GM19025 (cell line): Measurements from ENCODE around the gene FRMD3.
"Not testable (repeated sequence)": the region's sequence is repeated elsewhere in the genome, so short reads cannot be mapped to it uniquely, and the experiment has no call there.

ENCODE experiments used
- ATAC-seq: cut with Tn5 transposase; IDR thresholded peaks from one replicate; pipeline ENCODE4 v1.9.1; 2021; ENCODE audit warnings: mild to moderate bottlenecking, low read depth, moderate library complexity; ENCODE audit not compliant: unreplicated experiment

Gene FRMD3

GRCh38 chr9:83403527-83404238 is 134.5 kb downstream of the FRMD3 start:
- no peak for ATAC-seq

GRCh38 chr9:83401328-83401900 is 136.8 kb downstream of the FRMD3 start:
- no peak for ATAC-seq

DNA sequence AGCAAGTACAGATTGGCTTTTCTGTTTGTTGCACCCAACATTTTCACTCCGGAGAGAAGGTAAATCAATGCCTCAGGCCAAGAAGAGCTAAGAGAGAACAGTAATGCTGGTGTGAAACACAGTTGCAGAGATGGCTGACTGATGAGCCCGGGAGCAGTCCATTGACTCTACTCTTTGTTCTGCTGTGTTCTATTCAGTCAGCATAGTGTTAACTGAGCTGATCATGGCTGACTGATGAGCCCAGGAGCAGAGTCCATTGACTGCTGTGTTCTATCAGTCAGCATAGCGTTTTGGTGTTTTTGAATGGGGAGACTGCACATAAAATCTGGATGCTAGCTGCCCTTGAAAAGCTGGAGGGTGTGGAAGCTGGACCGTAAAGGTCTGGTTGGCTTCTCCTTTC is 141.4 kb downstream of the FRMD3 start:
- ATAC-seq = no peak

- ATAC-seq = no peak
Measured at GRCh38 chr9:83396342-83396741, 141.9 kb downstream of the FRMD3 start.

DNA sequence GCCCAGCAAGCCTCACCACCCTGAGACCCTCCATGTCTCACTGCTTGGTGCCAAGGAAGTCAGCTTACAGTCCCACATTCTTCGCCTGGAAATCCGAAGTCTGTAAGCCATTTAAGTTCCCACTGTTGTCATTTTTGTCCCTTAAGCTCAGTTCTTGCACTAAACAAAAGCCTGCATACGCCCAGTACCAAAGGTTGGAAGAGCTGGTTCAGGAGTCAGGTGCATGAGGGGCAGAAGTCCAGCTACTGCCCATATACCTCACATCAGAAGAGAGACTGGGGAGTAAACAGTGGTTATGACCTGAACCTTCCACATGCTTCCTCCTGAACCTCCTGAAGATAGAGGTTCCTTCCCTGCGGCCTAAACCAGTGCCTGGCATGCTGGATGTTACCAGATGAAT is 146.0 kb downstream of the FRMD3 start:
- ATAC-seq = no peak

DNA sequence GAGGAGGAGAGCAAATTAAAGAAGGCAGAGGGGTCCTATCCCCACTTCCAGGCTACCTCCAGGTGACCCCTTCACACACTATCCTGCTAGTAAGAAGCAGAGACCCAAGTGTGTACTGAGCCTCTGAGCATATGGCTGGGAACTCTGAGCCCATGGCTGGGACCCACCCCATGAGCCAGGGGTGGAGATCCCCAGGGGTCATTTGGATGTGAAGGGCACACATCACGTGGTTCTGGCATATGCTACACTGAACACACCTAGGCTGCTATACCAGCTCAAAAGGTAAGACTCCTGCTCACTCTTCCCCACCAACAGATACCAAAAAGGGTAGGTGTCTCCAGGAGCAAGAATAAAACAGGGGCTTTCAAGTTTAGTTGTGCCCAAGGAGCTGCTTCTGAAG is 149.9 kb downstream of the FRMD3 start:
- ATAC-seq = no peak

DNA sequence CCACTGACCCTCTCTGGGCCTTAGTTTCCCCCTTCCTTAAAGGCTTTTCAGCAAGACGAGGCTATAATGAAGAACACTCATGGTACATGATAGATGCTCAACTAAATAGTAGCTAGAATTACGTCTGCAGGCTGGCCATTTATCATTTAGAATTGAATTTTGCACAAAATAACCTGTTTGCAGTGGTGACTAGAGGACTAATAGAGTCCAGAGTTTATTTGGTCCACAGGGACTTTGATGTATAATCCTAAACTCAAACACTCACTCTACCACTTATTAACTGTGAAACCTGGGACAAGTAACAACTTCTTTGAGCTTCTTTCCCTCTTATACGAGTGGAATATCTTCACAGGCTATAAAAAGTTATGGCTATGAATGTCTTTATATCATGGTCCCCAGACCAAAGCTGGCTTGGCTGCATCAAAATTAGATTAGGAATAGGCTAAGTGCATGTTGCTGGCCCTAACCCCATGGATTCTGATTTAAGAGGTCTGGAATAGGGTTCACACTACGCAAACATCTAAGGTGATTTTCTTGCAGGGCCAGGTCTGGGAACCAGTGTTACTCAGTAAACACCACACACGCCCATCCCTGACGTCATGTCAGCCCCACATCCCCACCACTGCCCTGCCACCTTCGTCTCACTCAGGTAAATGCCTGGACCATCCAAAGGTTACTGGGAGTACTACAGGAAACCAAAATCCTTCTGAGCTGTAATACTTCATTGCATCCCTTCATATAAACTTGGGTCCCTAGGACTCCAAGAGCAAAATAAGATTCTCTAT is 150.6 kb downstream of the FRMD3 start:
- ATAC-seq = no peak

GRCh38 chr9:83385317-83385716 is 152.9 kb downstream of the FRMD3 start:
- ATAC-seq = no peak

DNA sequence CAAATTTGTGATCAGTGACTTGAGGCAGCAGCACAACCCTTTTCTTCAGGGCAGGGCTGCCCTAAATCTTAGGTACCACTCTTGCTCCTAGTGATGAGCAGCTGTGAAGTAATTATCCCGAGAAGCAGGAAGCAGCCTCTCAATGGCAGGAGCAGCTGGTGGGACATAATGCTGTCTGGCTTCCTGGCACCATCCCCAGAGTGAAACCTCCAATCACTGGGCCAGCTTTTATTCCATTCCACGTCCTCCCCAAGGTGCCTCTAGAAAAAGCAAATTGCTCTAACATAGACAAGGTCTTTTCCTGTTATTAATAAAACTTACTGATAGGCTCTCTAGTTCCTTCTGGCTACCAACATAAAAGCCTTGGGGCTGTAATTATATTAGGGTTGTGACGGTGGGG is 154.0 kb downstream of the FRMD3 start:
- ATAC-seq = no peak

DNA sequence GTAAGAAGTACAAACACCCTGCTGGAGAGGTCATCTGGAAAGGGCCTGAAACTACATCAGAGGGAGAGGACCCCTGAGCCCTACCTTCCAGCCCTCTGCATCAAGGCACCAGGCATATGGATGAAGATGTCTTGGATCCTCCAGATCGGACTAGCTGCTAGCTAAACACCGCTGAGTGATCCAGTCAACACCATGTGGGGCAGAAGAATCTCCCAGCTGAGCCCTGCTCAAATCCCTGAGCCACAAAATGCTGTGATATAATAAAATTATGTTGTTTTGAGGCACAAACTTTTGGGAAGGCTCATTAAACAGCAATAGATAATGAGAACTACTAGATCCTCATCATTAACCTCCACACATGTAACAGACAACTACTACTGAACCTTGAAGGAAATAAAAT is 155.2 kb downstream of the FRMD3 start:
- ATAC-seq = no peak

GRCh38 chr9:83382421-83382820 is 155.8 kb downstream of the FRMD3 start:
- no peak for ATAC-seq

GRCh38 chr9:83379045-83379444 is 159.2 kb downstream of the FRMD3 start:
- no peak for ATAC-seq

GRCh38 chr9:83372957-83373356 is 165.2 kb downstream of the FRMD3 start:
- no peak for ATAC-seq

DNA sequence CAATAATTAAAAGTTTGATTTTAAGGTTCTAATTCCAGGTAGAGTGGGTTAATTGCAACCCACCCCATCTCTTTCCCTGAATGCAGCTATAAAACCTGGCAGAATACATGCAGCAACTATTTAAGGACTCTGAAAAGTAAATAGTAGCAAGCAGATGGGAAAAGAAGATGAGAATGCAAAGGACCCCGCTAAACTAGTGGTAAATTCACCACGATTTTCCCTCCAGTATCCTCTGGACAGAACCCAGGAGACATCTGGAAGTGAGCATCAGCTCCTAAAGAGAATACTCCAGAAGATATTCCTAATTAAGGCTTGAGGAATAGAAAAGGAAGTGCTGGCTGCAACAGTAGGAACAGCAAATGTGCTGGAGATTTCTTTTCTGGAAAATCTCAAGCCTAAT is 170.9 kb downstream of the FRMD3 start:
- no peak for ATAC-seq

DNA sequence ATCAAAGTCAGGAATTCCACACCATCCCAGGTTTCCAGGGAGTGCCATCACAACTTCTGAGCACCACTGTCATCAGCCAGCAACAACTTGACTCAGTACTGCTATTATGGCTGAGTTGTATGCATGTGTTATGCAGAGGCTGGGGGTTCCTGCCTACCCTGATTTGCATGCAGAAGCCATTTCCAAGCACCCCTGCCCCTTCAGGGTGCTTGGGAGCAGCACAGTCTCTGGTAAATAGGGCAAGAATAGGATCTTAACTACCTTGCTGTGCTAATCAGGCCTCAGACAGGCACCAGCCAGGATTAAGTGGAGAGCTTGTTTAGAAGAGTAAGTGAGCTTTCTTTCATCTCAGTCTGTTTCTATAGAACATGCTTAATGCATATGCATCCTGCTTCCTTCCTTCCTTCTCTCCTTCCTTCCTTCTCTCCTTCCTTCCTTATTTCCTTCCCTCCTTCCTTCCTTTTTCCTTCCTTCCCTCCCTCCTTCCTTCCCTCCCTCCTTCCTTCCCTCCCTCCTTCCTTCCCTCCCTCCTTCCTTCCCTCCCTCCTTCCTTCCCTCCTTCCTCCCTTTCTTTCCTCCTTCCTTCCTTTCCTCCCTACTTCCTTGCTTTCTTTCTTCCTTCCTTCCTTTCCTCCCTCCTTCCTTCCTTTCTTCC is 175.7 kb downstream of the FRMD3 start:
- no peak for ATAC-seq

DNA sequence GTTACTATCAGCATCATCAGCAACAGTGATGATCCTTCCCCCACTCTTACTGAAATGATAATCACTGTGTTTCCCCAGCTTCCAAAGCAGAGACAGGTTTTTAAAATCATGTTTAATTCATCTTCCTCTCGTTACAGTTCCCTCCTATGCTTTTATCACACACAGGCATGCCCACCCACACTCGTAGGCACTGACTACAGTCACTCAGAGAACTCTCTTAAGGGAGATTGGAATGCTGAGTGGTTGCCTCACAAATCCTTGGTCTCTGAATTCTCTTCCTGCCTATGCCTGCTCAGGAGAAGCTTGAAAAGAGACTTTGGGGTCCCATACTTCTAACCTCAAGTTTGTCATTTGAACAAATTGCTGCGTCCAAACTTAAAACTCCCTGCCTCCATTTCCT is 179.2 kb downstream of the FRMD3 start:
- no peak for ATAC-seq

DNA sequence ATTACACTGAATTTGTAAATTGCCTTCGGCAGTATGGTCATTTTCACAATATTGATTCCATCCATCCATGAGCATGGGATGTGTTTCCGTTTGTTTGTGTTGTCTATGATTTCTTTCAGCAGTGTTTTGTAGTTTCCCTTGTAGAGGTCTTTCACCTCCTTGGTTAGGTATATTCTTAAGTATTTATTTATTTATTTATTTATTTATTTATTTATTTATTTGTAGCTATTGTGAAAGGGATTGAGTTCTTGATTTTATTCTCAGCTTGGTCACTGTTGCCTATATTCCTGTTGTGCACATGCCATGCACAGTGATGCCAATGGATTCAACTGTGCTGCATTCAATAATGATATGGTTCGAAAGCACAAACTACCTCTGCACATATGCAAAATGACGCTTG is 179.7 kb downstream of the FRMD3 start:
- not testable (repeated sequence) for ATAC-seq

DNA sequence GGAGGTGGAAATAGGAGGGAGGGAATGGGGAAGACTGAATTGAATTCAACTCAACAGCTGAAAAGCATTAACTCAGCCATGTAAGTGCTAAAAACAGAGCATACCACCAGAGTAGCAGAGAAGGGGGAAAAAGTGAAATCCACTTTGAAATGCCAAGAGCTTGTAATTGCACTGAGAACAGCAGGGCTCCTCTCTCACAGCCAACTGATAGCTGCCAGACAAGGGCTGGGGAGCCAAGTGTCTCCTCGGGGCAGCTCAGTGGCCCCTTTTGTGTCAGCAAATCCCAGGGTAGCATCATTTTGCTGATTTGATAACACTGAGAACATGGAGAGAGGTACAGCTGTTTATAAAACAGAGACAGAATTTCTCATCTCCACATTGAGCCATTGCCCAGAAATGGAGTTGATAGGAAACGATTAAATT is 182.5 kb downstream of the FRMD3 start:
- no peak for ATAC-seq

DNA sequence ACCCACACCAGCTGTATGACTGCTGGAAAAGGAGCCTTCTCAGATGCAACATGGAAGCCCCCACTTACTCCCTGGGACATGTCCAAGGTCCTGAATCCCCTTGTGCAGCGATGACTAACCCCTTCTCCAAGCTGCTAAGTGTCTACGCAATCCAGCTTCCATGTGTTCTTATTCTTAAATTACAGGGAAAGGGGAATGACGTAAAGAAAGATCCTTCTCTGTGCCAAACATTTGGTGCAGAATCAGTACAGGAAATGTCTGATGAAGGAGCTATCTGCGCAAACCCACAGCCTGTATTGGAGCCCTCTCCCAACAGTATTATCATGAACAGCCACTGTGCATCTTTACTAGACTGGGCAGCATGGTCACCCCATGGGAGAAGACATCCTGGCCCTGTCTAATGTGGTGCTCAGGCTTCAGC is 183.2 kb downstream of the FRMD3 start:
- ATAC-seq = no peak

DNA sequence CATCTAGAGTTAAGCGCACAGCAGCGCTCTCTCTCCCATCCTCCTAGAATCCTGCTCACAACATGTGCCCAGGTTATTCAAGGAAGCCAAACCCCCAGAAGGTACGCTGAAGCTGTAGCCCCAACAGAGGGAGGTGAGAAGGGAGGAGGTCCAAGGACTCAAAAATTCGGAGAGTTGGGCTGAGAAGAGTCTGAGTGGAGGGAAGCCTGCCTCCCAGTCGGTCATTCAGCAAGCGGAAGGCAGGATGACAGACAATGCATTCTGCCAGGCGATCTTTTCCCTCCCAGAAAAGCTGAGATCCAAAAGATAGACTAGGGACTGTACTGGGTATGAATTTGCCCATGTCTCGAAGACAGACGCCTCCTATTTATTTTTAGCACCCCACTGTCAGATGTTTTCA is 189.2 kb downstream of the FRMD3 start:
- no peak for ATAC-seq
